ENCODE results near the gene HAGHL. TPM values are rescaled to one million over a fixed set of nuclear protein-coding genes. Genes with fewer than 3 reads are reported as not detected.

HAGHL gene
- total and polyA plus RNA-seq, 2 donors (not counting 3 experiments of a cell fraction or from before 2014, with no cell fraction given): 6.3 to 6.8 TPM

DNA sequence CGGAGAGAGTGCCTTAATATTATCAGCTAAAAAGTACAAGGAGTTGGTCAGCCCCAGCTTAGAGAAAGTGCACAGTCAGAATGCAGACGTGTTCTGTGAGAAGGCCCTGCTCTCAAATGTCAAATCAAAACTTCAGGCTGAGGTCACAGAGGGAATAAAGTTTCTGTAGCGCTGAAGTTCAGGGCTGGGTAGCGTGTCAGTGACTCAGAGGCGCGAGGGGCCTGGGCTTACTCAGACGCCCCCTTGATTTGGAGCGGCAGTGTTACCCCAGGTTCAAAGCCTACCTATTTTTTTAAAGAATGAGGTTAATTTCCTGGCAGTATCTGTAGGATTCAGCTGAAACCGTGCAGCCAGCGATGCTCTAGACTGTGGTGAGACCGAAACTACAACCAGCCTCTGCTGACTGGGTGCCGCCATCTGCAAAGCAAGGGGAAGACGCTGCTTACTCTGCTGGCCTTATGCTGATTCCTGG lies 9.1 kb downstream of the HAGHL start:
- dilution Hi-C loops (cut with MboI; ENCODE audit: extremely low pct_ligation_motif_present, low sequenced_read_pairs): no loop called here
- no peaks in the 10 kb centered on the region for H3K9me3 ChIP-seq (replicated peaks; ENCODE audit: control insufficient read depth, insufficient read depth, low read length)
- CTCF ChIA-PET: no interaction called here

More for the DNA sequence above, 9.1 kb downstream of the HAGHL start:
- no peak for FAIRE-seq
- BruUV-seq (replicated peaks): no TSS peak
- no peaks in the 10 kb centered on the region for H3K9me1 ChIP-seq (replicated peaks; ENCODE audit: control insufficient read depth, extremely low read depth, insufficient read depth, low read length)
- H3K27ac ChIP-seq (ENCODE audit: insufficient read depth, low read depth, low read length): no peak overlapping the region
- H3K9ac ChIP-seq (replicated peaks; ENCODE audit: extremely low read depth, insufficient read depth, low read length): no peak overlapping the region
- no peak overlapping the region for H3K4me3 ChIP-seq (replicated peaks in 1 of 3; ENCODE audit: insufficient read depth in 1 of 3, low read depth in 1 of 3, low read length in 3 of 3)
- no peak overlapping the region for H2AFZ ChIP-seq (ENCODE audit: low read depth, low read length)
- peaks cover 7 to 42% of the 10 kb centered on the region in 2 experiments for H3K36me3 ChIP-seq (ENCODE audit: control insufficient read depth in 2 of 2, extremely low read depth in 1 of 2, insufficient read depth in 2 of 2, low read length in 2 of 2)
- peaks cover 7% of the 10 kb centered on the region for H3K4me1 ChIP-seq (ENCODE audit: control insufficient read depth, extremely low read depth, insufficient read depth, low read length)
- no peaks in the 10 kb centered on the region for H4K20me1 ChIP-seq (replicated peaks; ENCODE audit: control insufficient read depth, extremely low read depth, insufficient read depth, low read length)
- no peak overlapping the region for H3K4me2 ChIP-seq (ENCODE audit: insufficient read depth, low read length)
- no peak for TF ChIP-seq POLR2A (IDR thresholded peaks at IDR 0.05; ENCODE audit: low read depth, low read length)
- TF ChIP-seq MYC (IDR thresholded peaks at IDR 0.05; ENCODE audit: low read depth, low read length): no peak
- no peak for TF ChIP-seq EZH2 (IDR thresholded peaks at IDR 0.05; ENCODE audit: borderline replicate concordance, low read depth, low read length, severe bottlenecking)
- TF ChIP-seq, protein P1, sequence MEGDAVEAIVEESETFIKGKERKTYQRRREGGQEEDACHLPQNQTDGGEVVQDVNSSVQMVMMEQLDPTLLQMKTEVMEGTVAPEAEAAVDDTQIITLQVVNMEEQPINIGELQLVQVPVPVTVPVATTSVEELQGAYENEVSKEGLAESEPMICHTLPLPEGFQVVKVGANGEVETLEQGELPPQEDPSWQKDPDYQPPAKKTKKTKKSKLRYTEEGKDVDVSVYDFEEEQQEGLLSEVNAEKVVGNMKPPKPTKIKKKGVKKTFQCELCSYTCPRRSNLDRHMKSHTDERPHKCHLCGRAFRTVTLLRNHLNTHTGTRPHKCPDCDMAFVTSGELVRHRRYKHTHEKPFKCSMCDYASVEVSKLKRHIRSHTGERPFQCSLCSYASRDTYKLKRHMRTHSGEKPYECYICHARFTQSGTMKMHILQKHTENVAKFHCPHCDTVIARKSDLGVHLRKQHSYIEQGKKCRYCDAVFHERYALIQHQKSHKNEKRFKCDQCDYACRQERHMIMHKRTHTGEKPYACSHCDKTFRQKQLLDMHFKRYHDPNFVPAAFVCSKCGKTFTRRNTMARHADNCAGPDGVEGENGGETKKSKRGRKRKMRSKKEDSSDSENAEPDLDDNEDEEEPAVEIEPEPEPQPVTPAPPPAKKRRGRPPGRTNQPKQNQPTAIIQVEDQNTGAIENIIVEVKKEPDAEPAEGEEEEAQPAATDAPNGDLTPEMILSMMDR (IDR thresholded peaks at IDR 0.05; ENCODE audit: extremely low read depth in 1 of 2, insufficient read depth in 1 of 2, low read depth in 1 of 2, low read length in 2 of 2): no peak
- TF ChIP-seq JUN (IDR thresholded peaks at IDR 0.05; ENCODE audit: borderline replicate concordance, insufficient read depth, insufficient read length, low read depth): no peak
- no peak for TF ChIP-seq GATA2 (IDR thresholded peaks at IDR 0.05; ENCODE audit: insufficient read depth, insufficient read length, low read depth, low read length)
- no peak for TF ChIP-seq FOS (IDR thresholded peaks at IDR 0.05; ENCODE audit: borderline replicate concordance, insufficient read depth, low read length)
- no peak for TF ChIP-seq POLR2AphosphoS5 (IDR thresholded peaks at IDR 0.05; ENCODE audit: insufficient read depth, low read depth, low read length)
- TF ChIP-seq, protein P2, sequence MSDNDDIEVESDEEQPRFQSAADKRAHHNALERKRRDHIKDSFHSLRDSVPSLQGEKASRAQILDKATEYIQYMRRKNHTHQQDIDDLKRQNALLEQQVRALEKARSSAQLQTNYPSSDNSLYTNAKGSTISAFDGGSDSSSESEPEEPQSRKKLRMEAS (IDR thresholded peaks at IDR 0.05; ENCODE audit: insufficient read depth, insufficient read length): no peak
- peaks cover 6% of the 10 kb centered on the region for H3K79me2 ChIP-seq (ENCODE audit: control insufficient read depth, insufficient read depth, low read length)
- intact Hi-C loops (cut with micrococcal nuclease): no loop called here
- POLR2A ChIA-PET: no interaction called here
- no peak for DNase-seq (ENCODE audit: low read depth, low spot score)
- H3K27me3 ChIP-seq (ENCODE audit: control insufficient read depth in 2 of 2, insufficient read depth in 2 of 2, low read length in 2 of 2): no peaks in the 10 kb centered on the region
